Naive thymus-derived CD8-positive, alpha-beta T cell (primary cell): ENCODE results near the gene HIP1R. TPM values are rescaled to one million over a fixed set of nuclear protein-coding genes. Genes with fewer than 3 reads are reported as not detected.

Experiments used
- ATAC-seq, 2 donors: fragments of 150-1000 bp; cut with Tn5 transposase in 1 of 2; sonication (Bioruptor Pico), chemical (Tn5 transposase) in 1 of 2; 1 replicate in 1 of 2; 2 replicates in 1 of 2; pipeline ENCODE4 v1.10.0; 2021; ENCODE audit warnings: mild to moderate bottlenecking in 2 of 2, moderate library complexity in 2 of 2
- POLR2A ChIA-PET: fragments of 350-600 bp; sonication (Branson Sonifier 250); formaldehyde crosslinking; loops from one replicate; lab custom pipeline; 2021; ENCODE audit warnings: antibody characterized with exemption; lab: Charles Lee
- DNase-seq, 10 donors: peaks; one replicate each; pipeline versions ENCODE4 v3.0.0 to v3.0.0-alpha.2; 2020 to 2022
- H3K27ac Mint-ChIP-seq, 10 donors: one replicate each; pipeline ENCODE4 v1.8.0; 2020 to 2022; ENCODE audit warnings: mild to moderate bottlenecking in 10 of 10, mixed read lengths in 10 of 10, moderate library complexity in 4 of 10, inconsistent platforms in 1 of 10
- H3K27me3 Mint-ChIP-seq, 5 donors: one replicate each; pipeline ENCODE4 v1.8.0; 2021 to 2022; ENCODE audit warnings: mixed read lengths in 5 of 5
- H3K36me3 Mint-ChIP-seq, 3 donors: one replicate each; pipeline ENCODE4 v1.8.0; 2020 to 2022; ENCODE audit warnings: mixed read lengths in 3 of 3, mild to moderate bottlenecking in 2 of 3, inconsistent platforms in 1 of 3
- H3K4me1 Mint-ChIP-seq, 4 donors: one replicate each; pipeline ENCODE4 v1.8.0; 2021 to 2022; ENCODE audit warnings: mixed read lengths in 4 of 4
- H3K4me3 Mint-ChIP-seq, 10 donors: one replicate each; pipeline ENCODE4 v1.8.0; 2020 to 2022; ENCODE audit warnings: mild to moderate bottlenecking in 10 of 10, mixed read lengths in 10 of 10, moderate library complexity in 6 of 10, inconsistent platforms in 1 of 10
- H3K9me3 Mint-ChIP-seq, 9 donors: one replicate each; pipeline ENCODE4 v1.8.0; 2020 to 2022; ENCODE audit warnings: mixed read lengths in 9 of 9, mild to moderate bottlenecking in 3 of 9, inconsistent platforms in 1 of 9, moderate library complexity in 1 of 9
- polyA plus RNA-seq, 3 donors: library from polyadenylated mRNA; unstranded; fragments of 300-500 nt; fragmentation: Illumina TruSeq; gene quantifications; one replicate each; pipeline ENCODE4 v1.2.3, GENCODE V29; 2021
- total RNA-seq, 8 experiments: library from RNA in 2 of 8; stranded (reverse) in 2 of 8; gene quantifications; one replicate each; pipeline ENCODE4 v1.2.3 and lab custom pipeline; 2021 to 2026

Gene HIP1R
- total and polyA plus RNA-seq, 5 experiments from 2014 or later: 4.7 to 144 (median 16.7) TPM

GRCh38 chr12:122859303-122860039 is 24.2 kb downstream of the HIP1R start:
- Mint-ChIP-seq H3K4me3 (no peak overlapping the region), H3K36me3 (peaks cover 0 to 29% (median 0%) of the 10 kb centered on the region in 3 donors), H3K27me3 (no peaks in the 10 kb centered on the region), H3K9me3 (no peaks in the 10 kb centered on the region), H3K4me1 (peaks cover 0 to 13% (median 10%) of the 10 kb centered on the region in 4 donors), H3K27ac (peak overlapping the region in 4 of 10 donors; percentile 25 to 77 (median 64))
- POLR2A ChIA-PET: interaction anchor here (0.6 to 1.9 kb wide), 7 partner anchors 12 to 973 kb away, joined by 3 to 11 read pairs (median 5); partner anchors contain the start of gene HIP1R
- DNase-seq (no peak), ATAC-seq (peak; percentile 6)

DNA sequence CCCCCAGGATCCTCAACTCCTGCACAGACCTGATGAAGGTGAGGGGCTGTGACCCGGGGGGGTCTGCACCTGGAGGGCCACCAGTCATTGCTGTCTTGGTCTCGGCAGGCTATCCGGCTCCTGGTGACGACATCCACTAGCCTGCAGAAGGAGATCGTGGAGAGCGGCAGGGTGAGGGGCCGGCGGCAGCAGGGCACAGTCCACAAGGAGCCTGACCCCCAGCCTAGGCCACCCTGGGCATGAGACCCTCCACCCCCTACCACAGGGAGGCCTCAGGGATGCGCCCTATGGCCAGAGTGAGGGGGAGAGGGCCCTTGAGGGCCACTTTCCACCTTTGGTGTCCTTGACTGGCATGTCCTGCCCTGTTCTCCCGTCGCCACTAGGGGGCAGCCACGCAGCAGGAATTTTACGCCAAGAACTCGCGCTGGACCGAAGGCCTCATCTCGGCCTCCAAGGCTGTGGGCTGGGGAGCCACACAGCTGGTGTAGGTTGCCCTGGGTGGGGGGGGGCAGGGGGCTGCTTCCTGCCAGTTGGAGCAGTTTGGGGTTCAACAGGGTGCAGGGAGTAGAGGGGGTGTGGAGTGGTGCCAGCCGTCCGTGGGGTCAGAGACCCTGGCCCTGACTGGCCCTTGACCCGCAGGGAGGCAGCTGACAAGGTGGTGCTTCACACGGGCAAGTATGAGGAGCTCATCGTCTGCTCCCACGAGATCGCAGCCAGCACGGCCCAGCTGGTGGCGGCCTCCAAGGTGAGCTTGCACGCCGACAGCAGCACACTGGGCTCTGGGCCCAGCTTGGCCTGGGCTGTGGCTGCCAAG is 25.0 kb downstream of the HIP1R start:
- H3K9me3 Mint-ChIP-seq: no peaks in the 10 kb centered on the region
- H3K27ac Mint-ChIP-seq: peak overlapping the region in 5 of 10 donors; percentile 18 to 65 (median 53)
- H3K36me3 Mint-ChIP-seq: peaks cover 0 to 30% (median 0%) of the 10 kb centered on the region in 3 donors
- H3K4me1 Mint-ChIP-seq: peaks cover 0 to 18% (median 12%) of the 10 kb centered on the region in 4 donors
- peak; percentile 55 to 57 for ATAC-seq
- DNase-seq: peak; percentile 63 to 89 (median 76)
- POLR2A ChIA-PET: interaction anchor here (0.6 to 3.3 kb wide), 7 partner anchors 11 to 974 kb away, joined by 3 to 13 read pairs (median 5); partner anchors contain the start of gene HIP1R
- no peak overlapping the region for H3K4me3 Mint-ChIP-seq
- H3K27me3 Mint-ChIP-seq: no peaks in the 10 kb centered on the region

GRCh38 chr12:122860854-122861586 is 25.8 kb downstream of the HIP1R start:
- Mint-ChIP-seq H3K4me3 (no peak overlapping the region), H3K27ac (peak overlapping the region in 4 of 10 donors; percentile 40 to 64 (median 48)), H3K9me3 (no peaks in the 10 kb centered on the region), H3K27me3 (no peaks in the 10 kb centered on the region), H3K4me1 (peaks cover 0 to 18% (median 12%) of the 10 kb centered on the region in 4 donors), H3K36me3 (peaks cover 0 to 29% (median 0%) of the 10 kb centered on the region in 3 donors)
- POLR2A ChIA-PET: interaction anchor here (0.5 to 3.3 kb wide), 5 partner anchors 11 to 113 kb away, joined by 3 to 13 read pairs (median 4); partner anchors contain the start of gene HIP1R
- DNase-seq (no peak), ATAC-seq (no peak)

GRCh38 chr12:122861587-122861970 is 26.3 kb downstream of the HIP1R start:
- peak overlapping the region in 3 of 10 donors; percentile 6 to 73 (median 64) for H3K27ac Mint-ChIP-seq
- peaks cover 0 to 34% (median 0%) of the 10 kb centered on the region in 3 donors for H3K36me3 Mint-ChIP-seq
- POLR2A ChIA-PET: interaction anchor here (0.5 to 3.3 kb wide), 4 partner anchors 10 to 36 kb away, joined by 3 to 13 read pairs (median 7); partner anchors contain the start of gene HIP1R

DNA sequence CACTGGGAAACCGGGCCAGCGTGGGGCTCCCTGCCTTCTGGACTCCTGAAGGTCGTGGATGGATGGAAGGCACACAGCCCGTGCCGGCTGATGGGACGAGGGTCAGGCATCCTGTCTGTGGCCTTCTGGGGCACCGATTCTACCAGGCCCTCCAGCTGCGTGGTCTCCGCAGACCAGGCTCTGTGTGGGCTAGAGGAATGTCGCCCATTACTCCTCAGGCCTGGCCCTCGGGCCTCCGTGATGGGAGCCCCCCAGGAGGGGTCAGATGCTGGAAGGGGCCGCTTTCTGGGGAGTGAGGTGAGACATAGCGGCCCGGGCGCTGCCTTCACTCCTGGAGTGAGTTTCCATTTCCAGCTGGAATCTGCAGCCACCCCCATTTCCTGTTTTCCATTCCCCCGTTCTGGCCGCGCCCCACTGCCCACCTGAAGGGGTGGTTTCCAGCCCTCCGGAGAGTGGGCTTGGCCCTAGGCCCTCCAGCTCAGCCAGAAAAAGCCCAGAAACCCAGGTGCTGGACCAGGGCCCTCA is 26.9 kb downstream of the HIP1R start:
- H3K36me3 Mint-ChIP-seq: peaks cover 0 to 37% (median 3%) of the 10 kb centered on the region in 3 donors
- H3K4me3 Mint-ChIP-seq: no peak overlapping the region
- H3K4me1 Mint-ChIP-seq: peaks cover 0 to 20% (median 12%) of the 10 kb centered on the region in 4 donors
- DNase-seq: no peak
- H3K9me3 Mint-ChIP-seq: no peaks in the 10 kb centered on the region
- ATAC-seq: no peak
- no peaks in the 10 kb centered on the region for H3K27me3 Mint-ChIP-seq
- POLR2A ChIA-PET: interaction anchor here (1.3 to 3.3 kb wide), 3 partner anchors 9 to 35 kb away, joined by 4 to 13 read pairs (median 10); partner anchors contain the start of gene HIP1R
- H3K27ac Mint-ChIP-seq: peak overlapping the region in 4 of 10 donors; percentile 6 to 73 (median 63)

More at GRCh38 chr12:122861587-122861970, 26.3 kb downstream of the HIP1R start:
- Mint-ChIP-seq H3K4me3 (no peak overlapping the region), H3K27me3 (no peaks in the 10 kb centered on the region), H3K4me1 (peaks cover 0 to 18% (median 12%) of the 10 kb centered on the region in 4 donors), H3K9me3 (no peaks in the 10 kb centered on the region)
- DNase-seq (no peak), ATAC-seq (no peak)

GRCh38 chr12:122862872-122863701 is 27.8 kb downstream of the HIP1R start:
- POLR2A ChIA-PET: interaction anchor here (0.6 to 3.3 kb wide), 2 partner anchors 9 to 16 kb away, joined by 4 to 10 read pairs; no protein-coding TSS in a partner anchor
- ATAC-seq (no peak), DNase-seq (no peak)
- Mint-ChIP-seq H3K4me1 (peaks cover 0 to 22% (median 12%) of the 10 kb centered on the region in 4 donors), H3K27ac (peak overlapping the region in 6 of 10 donors; percentile 27 to 71 (median 58)), H3K36me3 (peaks cover 0 to 37% (median 3%) of the 10 kb centered on the region in 3 donors), H3K27me3 (no peaks in the 10 kb centered on the region), H3K4me3 (peak overlapping the region in 1 of 10 donors; percentile 29), H3K9me3 (no peaks in the 10 kb centered on the region)

- Mint-ChIP-seq H3K4me3 (peak overlapping the region in 1 of 10 donors; percentile 24), H3K4me1 (peaks cover 3 to 35% (median 13%) of the 10 kb centered on the region in 4 donors), H3K36me3 (peaks cover 0 to 50% (median 11%) of the 10 kb centered on the region in 3 donors), H3K27ac (peak overlapping the region in 9 of 10 donors; percentile 13 to 83 (median 66)), H3K9me3 (no peaks in the 10 kb centered on the region), H3K27me3 (no peaks in the 10 kb centered on the region)
- ATAC-seq: no peak
- DNase-seq: no peak
- POLR2A ChIA-PET: interaction anchor here (0.9 to 1.7 kb wide), 4 partner anchors 24 to 86 kb away, joined by 3 to 6 read pairs (median 3); no protein-coding TSS in a partner anchor
These were observed 29.6 kb downstream of the HIP1R start for GRCh38 chr12:122864894-122865253.

GRCh38 chr12:122865268-122866231 is 30.3 kb downstream of the HIP1R start:
- H3K27ac Mint-ChIP-seq: peak overlapping the region in 9 of 10 donors; percentile 13 to 89 (median 65)
- H3K27me3 Mint-ChIP-seq: no peaks in the 10 kb centered on the region
- peak overlapping the region in 1 of 10 donors; percentile 24 for H3K4me3 Mint-ChIP-seq
- H3K9me3 Mint-ChIP-seq: no peaks in the 10 kb centered on the region
- ATAC-seq (peak; percentile 24 to 54), DNase-seq (no peak)
- peaks cover 0 to 57% (median 11%) of the 10 kb centered on the region in 3 donors for H3K36me3 Mint-ChIP-seq
- H3K4me1 Mint-ChIP-seq: peaks cover under 1 to 39% (median 12%) of the 10 kb centered on the region in 4 donors
- POLR2A ChIA-PET: interaction anchor here (0.7 to 1.7 kb wide), 3 partner anchors 24 to 34 kb away, joined by 3 to 6 read pairs (median 3); no protein-coding TSS in a partner anchor

DNA sequence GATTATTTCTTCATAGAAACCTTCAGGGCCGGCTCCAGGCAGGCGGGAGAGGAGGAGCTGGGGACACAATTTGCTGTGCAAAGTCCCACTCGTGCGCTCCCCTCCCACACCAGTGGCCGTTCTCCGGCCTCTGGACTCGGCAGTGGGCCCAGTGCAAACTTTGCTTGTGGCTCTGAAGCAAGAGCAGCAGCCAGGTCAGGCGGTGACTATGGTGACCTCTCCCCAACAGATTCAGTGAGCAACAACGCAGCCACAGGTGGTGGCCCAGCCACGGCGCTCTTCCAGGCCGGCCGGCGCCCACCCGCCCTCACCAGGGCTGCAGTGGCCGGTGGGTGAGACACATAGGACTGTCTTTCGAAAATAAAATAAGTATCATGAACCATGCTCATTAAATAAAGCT is 31.1 kb downstream of the HIP1R start:
- Mint-ChIP-seq H3K4me1 (peaks cover 3 to 47% (median 18%) of the 10 kb centered on the region in 4 donors), H3K27ac (peak overlapping the region in 2 of 10 donors; percentile 15 to 71), H3K27me3 (no peaks in the 10 kb centered on the region), H3K36me3 (peaks cover 0 to 58% (median 12%) of the 10 kb centered on the region in 3 donors), H3K9me3 (no peaks in the 10 kb centered on the region), H3K4me3 (no peak overlapping the region)
- ATAC-seq (no peak), DNase-seq (no peak)
- POLR2A ChIA-PET: interaction anchor here (0.7 kb wide), 1 partner anchor 33 kb away, joined by 3 read pairs; no protein-coding TSS in a partner anchor
